Posterior vena cava (tissue), 2 donors: ENCODE data around the gene BCAS3. TPM values are rescaled to one million over a fixed set of nuclear protein-coding genes. Genes with fewer than 3 reads are reported as not detected.

Experiments
- DNase-seq: peaks from one replicate; pipeline ENCODE4 v3.0.0-alpha.2; 2020; ENCODE audit warnings: low spot score
- intact Hi-C, 2 donors: fragments of 100-400 bp; cut with DNase I; formaldehyde crosslinking; loops; one replicate each; pipeline versions ENCODE4 v1.14.1 to v1.14.2; 2022 to 2023
- total RNA-seq, 2 donors: library from RNA; stranded (reverse); fragmentation: NEBNext Ultra II Directional; extraction: Animal tissue kit (Norgen Biotek cat#: 25700); gene quantifications; one replicate each; pipeline ENCODE4 v1.2.1, GENCODE V29; 2021
- donor health status: DM: yes; HTN: yes; CAD: no.
- donor health status: DM: yes; HTN: yes; CAD: no.

Gene BCAS3
- total RNA-seq, 2 donors from 2014 or later = 22.5 to 23.6 TPM

- intact Hi-C loops = loop anchor here (10.0 kb wide), 2 partner anchors 392 to 672 kb away; no protein-coding TSS in a partner anchor
- no peak for DNase-seq
Observed at GRCh38 chr17:61396586-61397085, 719.0 kb downstream of the BCAS3 start.

DNA sequence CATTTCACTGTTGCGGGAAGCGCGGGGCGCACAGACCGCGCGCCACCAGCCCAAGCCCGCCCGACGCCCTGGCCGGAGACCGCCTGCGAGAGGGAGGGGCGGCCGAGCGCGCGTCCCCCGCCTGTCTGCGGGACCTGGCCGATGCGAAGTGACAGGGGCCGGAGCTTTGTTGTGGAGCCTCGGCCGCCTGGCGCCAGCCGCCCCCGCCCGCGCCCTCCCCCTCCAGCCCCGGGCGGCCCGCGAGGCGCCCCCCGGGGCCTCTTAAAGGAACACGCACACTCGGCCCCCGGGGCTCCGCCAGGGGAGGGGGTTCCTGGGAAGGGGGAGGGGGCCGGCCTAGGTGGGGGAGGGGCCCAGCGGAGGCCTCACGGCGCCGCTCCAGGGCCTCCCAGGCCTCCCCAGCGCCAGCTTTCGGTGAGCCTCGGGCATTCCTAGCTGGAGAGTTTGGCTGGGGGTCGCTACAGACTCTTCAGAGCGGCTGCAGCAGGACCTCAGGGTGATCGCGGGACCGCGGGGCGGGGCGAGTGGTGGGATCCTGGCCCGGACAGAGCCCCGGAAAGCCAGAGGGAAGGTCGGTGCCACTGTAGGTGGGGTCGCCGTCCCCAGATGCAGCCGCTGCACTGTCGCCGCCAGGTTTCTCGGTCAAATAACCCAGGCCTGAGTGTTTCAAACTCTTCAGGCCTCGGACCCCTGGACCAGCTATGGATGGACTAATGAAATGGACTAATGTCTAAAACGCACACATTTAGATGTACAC, 719.6 kb downstream of the BCAS3 start:
- no peak for DNase-seq

GRCh38 chr17:61398721-61399130, 721.1 kb downstream of the BCAS3 start:
- intact Hi-C loops = loop anchor here (10.0 kb wide), 2 partner anchors 394 to 674 kb away; no protein-coding TSS in a partner anchor
- DNase-seq = no peak

More for the DNA sequence above, 719.6 kb downstream of the BCAS3 start:
- intact Hi-C loops = loop anchor here (10.0 kb wide), 2 partner anchors 392 to 672 kb away; no protein-coding TSS in a partner anchor

GRCh38 chr17:61399131-61400065, 721.7 kb downstream of the BCAS3 start, which contains the start of gene TBX2:
TSS of gene TBX2 (plus strand) at chr17:61399843. CDS start at chr17:61400177, 334 bp downstream.
- intact Hi-C loops = loop anchor here (10.0 kb wide), 2 partner anchors 395 to 675 kb away; no protein-coding TSS in a partner anchor
- DNase-seq = no peak

DNA sequence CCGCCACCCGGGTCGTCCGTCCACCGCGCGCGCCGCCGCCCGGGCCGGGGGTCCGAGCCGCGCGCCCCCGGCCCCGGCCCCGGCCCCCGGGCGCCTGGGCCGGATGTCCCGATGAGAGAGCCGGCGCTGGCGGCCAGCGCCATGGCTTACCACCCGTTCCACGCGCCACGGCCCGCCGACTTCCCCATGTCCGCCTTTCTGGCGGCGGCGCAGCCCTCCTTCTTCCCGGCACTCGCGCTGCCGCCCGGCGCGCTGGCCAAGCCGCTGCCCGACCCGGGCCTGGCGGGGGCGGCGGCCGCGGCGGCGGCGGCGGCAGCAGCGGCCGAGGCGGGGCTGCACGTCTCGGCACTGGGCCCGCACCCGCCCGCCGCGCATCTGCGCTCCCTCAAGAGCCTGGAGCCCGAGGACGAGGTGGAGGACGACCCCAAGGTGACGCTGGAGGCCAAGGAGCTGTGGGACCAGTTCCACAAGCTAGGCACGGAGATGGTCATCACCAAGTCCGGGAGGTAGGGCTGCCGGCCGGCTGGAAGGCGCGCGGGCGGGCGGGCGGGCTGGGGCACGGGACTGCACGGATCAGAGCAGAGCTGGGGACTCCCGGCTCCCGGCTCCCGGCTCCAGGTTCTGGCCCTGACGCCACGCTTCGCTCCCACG, 722.5 kb downstream of the BCAS3 start:
- no peak for DNase-seq
- intact Hi-C loops = no loop called here

- no peak for DNase-seq
- intact Hi-C loops = no loop called here
Observed at GRCh38 chr17:61400717-61401388, 723.2 kb downstream of the BCAS3 start.

DNA sequence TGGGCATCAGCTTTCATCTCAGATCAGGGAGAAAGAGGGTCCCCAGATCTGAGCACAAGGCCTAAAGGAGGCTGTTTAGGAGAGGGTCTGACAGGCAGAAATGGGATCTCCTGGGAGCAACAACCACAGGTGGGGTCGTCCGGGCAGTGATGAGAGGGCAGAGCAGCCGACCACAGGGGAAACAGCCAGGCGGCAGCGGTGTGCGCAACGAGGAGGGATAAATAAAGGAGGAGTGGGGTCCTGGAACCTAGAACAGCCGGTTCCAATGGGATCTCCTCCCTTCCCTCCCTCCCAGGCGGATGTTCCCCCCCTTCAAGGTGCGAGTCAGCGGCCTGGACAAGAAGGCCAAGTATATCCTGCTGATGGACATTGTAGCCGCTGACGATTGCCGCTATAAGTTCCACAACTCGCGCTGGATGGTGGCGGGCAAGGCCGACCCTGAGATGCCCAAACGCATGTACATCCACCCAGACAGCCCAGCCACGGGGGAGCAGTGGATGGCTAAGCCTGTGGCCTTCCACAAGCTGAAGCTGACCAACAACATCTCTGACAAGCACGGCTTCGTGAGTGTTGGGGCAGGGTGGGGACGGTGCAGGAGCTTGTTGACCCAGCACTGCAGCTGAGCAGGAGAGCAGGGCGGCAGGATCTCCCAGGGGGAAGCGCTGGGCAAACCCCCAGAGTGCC, 723.9 kb downstream of the BCAS3 start:
- intact Hi-C loops = no loop called here
- DNase-seq = no peak

- DNase-seq = no peak
- intact Hi-C loops = no loop called here
Observed at GRCh38 chr17:61402073-61402541, 724.5 kb downstream of the BCAS3 start.

DNA sequence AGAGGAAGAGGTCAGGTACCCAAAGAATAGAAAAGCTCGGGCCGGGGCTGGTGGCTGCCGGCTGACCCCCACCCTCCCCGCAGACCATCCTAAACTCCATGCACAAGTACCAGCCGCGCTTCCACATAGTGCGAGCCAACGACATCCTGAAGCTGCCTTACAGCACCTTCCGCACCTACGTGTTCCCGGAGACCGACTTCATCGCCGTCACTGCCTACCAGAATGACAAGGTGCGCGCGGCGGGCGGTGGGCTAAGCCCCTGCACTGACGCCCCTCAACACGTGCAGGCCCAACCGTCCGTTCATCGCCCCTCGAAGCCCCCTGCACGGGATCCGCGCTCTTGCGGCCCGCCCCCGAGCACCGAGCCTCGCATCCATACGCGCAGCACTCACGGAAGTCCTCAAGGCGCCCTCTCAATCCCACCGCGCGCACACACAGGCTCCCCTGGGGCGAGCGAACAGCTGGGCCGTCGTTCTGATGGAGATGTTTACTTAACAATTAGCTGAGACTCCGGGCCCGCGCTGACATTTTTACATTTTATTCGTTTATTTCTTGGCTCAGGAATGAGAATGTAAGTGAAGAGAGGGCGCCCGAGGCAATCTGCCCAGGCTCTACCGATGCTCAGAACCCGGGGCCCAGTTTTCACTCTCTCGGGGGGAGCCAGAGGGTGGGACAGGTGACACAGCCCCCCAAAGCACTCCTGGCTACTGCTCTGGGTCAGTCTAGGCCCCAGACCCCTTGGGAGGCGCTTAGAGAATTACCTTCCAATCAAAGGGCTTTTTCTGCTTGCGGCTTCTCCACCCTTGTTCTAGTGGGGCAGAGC, 725.5 kb downstream of the BCAS3 start:
- DNase-seq = no peak
- intact Hi-C loops = no loop called here

GRCh38 chr17:61403801-61404662, 726.4 kb downstream of the BCAS3 start:
- intact Hi-C loops = no loop called here
- DNase-seq = peak; percentile 79

DNA sequence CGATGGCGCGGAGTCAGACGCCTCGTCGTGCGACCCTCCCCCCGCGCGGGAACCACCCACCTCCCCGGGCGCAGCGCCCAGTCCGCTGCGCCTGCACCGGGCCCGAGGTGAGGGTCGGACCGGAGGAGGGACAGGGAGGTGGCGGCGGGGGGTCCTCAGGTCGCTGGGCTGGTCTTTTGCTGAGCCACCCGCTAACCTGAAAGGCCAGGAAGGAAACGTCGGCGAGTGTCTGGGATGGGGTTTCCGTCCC, 726.9 kb downstream of the BCAS3 start:
- intact Hi-C loops = no loop called here
- DNase-seq = peak; percentile 73

GRCh38 chr17:61404913-61405685, 727.4 kb downstream of the BCAS3 start:
- DNase-seq = peak; percentile 79
- intact Hi-C loops = no loop called here

DNA sequence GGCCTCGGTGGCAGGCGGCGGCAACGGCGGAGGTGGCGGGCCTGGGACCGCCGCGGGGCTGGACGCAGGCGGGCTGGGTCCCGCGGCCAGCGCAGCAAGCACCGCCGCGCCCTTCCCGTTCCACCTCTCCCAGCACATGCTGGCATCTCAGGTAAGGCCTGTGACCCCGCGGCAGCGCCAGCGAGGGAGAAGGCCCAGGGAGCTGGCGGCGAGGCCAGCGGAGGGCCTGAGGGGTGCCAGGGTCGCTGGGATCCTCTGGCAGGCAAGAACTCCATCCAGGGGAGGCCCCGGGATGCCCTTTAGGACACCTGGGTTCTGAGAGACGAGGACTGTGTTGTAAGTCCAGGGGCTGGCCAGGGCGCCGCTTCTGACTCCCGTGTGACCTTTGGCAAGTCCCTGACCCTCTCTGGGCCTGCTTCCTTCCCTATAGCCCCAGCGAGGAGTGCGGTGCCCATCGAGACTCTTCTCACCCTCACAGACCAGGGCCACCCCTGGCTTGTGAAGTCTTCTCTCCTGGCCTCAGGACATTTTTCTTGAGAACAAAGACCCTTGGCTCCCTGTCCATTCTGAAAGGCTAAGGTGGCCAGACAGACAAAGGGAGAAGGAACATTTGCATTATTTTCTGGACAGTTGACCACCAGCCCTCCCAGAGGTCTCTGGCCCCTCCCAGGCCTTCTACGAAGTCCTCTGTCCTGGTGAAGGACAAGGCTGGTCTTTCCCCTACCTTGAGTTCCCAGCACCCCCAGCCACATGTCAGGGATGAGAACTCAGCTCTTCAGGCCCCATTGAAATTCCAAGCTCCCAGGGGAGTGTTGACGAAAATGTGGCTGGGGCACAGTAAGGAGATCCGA, 728.3 kb downstream of the BCAS3 start:
- intact Hi-C loops = no loop called here
- peak; percentile 55 for DNase-seq

DNA sequence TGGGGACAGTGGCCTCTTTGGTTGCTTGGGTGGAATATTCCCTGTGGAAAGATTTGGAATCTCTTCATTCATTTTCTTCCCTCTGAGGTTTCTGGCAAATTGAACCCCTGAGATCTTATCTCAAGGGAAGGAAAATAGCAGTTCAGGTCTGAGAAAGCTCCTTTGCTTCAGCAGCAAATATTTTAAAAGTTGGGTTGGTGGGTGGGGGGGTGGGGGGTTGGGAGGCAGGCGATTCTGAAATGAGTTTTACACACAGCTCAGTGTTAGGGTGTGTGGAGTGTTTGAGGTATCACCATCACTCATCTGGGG, 728.8 kb downstream of the BCAS3 start:
- intact Hi-C loops = no loop called here
- no peak for DNase-seq
